LHCN-M2 (cell line): ENCODE data around the gene KLC4. TPM values are rescaled to one million over a fixed set of nuclear protein-coding genes. Genes with fewer than 3 reads are reported as not detected.
"Not testable (repeated sequence)": the region's sequence is repeated elsewhere in the genome, so short reads cannot be mapped to it uniquely, and the experiment has no call there.

ENCODE experiments used
- DNase-seq: peaks from one replicate; pipeline ENCODE4 v3.0.0-alpha.2; 2012; ENCODE audit warnings: low read depth
- total RNA-seq: library from RNA; depleted of rRNA; stranded (reverse); fragments of >200 nt; gene quantifications from 2 replicates; pipeline ENCODE4 v1.2.3, GENCODE V29; 2014

The KLC4 gene
- total RNA-seq, 1 experiment from 2014 or later: 11.2 TPM

DNA sequence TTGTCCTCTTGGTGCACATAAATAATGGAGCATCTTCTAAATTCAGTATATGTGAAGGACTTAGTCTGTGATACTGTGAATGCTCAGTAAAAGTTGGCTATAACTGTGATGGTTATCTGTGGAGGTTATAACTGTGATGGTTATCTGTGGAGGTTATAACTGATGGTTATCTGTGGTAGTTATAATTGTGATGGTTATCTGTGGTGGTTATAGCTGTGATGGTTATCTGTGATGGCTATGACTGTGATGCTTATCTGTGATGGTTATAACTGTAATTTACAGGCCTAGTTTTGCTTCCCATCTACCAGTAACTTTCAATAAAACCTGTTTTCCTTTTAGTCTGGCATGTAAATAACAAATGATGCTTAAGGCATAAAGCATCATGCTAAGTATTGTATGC, 33.2 kb downstream of the KLC4 start:
- no peak for DNase-seq

DNA sequence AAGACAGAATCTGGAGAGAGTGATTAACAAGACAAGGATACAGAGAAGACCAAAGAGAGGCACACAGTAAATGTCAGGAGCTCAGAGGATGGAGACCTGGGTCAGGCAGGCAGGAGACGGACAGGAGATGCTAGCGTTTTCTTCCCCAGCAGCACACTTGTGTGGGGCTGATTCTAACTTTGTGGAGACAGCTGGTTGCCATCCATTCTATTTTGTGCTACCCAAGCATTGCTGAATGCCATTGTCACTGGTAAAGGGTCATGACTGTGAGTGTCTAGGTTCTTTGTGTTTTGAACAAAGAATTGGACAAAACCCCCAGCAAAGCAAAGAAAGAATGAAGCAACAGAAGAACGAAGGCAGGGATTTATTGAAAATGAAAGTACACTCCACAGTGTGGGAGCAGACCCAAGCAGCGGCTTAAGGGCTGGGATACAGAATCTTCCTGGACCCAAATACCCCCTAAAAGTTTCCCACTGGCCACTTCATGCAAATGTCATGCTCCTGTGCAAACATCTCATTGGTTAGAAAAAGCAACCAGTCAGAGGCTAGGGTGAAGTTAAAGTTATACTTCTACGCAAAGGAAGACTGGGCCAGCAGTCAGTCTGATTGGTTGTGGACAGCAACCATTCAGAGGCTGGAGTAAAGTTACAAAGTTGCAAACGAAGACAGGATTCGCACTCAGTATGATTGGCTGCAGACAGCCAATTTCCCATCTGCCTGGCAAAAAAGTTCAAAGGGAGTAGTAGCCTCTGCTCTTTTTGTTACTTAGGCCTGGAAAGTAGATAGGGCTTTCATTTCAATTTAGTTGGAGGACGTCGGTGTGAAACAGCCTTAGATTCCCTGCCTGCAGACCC, 34.2 kb downstream of the KLC4 start:
- DNase-seq: peak; percentile 93

DNA sequence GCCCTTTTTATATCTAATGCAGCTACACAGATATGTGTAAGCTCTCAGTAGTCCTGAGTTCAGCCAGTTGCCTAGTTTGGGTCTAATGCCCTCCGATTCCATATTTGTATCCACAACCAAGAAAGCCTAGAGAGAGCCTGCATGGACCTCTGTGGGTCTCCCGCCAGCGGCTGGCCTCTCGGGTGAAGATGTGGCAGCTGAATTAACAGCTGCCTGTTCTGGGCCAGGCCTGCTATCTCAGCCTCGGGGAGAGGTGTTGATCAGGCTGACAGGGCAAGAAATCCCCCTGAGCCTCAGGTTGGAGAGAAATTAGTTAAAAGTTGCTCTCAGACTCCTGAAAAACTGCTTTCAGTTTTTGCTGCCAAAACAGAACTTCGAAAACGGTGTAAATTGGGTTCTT, 36.5 kb downstream of the KLC4 start:
- peak; percentile 46 for DNase-seq

DNA sequence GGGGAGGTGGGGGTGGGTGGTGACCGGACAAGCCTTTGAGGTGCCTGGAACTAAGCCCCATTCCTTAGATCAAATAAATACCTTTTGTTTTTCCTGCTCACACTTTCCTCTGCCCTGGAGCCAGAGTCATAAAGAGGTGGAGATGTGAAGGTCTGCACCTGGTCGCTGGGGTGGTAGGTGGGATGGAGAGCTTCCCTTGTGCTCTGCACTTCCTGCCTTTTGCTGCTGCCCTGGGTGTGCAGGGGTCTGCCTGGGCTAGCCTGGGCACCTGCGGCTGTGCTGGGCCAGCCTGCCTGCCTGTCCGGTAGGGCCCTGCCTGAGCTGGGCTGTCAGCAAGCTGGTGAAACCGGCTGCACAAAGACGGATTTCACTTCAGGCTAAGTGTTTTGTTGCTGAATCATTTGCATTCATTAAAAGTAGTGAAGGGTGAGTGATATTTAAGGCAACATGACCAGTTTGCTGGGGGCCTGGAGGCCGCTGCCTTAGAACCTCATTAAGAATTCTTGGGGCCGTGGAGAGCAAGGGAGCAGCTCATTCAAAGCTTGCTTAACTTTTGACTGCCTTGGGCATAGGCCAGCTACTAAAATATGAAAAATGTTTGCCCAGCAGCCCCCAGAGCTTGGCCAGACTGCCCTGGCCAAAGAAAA, 37.1 kb downstream of the KLC4 start:
- peak; percentile 71 for DNase-seq

GRCh38 chr6:43097098-43097489, 37.7 kb downstream of the KLC4 start:
- no peak for DNase-seq

- no peak for DNase-seq
Measured at GRCh38 chr6:43097502-43097901, 38.1 kb downstream of the KLC4 start.

GRCh38 chr6:43101497-43101896, 42.1 kb downstream of the KLC4 start:
- no peak for DNase-seq

GRCh38 chr6:43103253-43103876, 43.9 kb downstream of the KLC4 start:
- DNase-seq: no peak

- no peak for DNase-seq
Measured at GRCh38 chr6:43105538-43106222, 46.2 kb downstream of the KLC4 start.

- DNase-seq: no peak
Measured at GRCh38 chr6:43107344-43108062, 48.1 kb downstream of the KLC4 start.

DNA sequence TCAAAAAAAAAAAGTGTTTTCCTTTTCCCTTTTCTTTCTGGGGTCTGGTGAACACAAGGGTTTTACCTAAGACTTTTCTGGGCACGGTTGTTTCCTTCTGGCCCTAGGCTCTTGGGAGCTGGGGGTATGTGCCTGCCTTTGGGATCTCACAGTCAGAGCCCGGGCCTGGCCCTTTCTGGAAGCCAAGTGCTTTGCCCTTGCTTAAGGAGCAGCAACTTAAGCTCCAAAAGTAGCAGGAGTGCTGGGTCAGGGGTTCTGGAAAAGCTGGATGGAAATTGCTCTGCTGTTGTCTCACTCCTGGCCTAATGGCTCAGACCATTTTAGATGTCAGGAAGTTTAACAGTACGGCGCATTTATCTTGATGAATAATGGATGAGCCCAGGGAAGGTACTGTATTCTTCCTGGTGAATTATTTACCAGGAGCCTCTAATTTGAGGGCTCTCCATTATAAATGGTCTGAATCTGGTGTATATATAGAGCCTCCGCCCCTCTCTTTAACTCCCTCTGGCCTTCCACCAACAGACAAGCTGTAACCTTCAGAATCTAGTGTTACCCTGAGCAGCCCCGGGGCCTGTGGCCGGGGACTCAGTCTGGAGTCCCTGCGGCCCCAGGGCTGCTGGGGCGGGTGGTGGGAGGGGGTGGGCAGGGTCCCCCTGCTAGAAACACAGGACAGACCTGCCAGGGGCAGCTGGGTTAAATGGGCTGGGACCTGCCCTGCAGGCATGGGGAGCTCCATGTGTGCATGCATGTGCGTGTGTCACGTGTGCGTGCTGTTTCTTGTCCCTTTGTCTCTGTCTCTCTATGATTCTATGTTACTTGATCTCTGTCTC, 54.2 kb downstream of the KLC4 start:
- no peak for DNase-seq

DNA sequence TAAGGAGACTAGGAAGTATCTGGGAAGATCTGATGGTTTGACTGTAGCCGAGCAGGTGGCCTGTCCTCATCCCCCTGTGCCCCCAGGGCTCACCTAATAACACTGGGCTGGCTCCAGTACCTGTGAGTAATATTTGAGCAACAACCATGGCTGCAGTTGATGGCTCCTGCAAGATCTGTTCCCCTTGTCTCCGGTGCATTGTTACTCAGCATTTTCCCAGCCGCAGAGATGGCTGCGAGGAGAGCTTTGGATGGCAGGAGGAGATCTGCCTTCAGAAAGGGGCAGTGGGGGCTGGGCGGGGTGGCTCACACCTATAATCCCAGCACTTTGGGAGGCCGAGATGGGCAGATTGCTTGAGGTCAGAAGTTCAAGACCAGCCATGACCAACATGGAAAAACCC, 55.9 kb downstream of the KLC4 start:
- DNase-seq: no peak

- DNase-seq: not testable (repeated sequence)
Measured at GRCh38 chr6:43117466-43117865, 58.0 kb downstream of the KLC4 start.

- no peak for DNase-seq
Measured at GRCh38 chr6:43119482-43119881, 60.1 kb downstream of the KLC4 start.

- no peak for DNase-seq
Measured at GRCh38 chr6:43120101-43120763, 60.8 kb downstream of the KLC4 start.

- peak; percentile 98 for DNase-seq
Measured at GRCh38 chr6:43120944-43121913, 61.8 kb downstream of the KLC4 start.

- DNase-seq: no peak
Measured at GRCh38 chr6:43122146-43122545, 62.7 kb downstream of the KLC4 start.

DNA sequence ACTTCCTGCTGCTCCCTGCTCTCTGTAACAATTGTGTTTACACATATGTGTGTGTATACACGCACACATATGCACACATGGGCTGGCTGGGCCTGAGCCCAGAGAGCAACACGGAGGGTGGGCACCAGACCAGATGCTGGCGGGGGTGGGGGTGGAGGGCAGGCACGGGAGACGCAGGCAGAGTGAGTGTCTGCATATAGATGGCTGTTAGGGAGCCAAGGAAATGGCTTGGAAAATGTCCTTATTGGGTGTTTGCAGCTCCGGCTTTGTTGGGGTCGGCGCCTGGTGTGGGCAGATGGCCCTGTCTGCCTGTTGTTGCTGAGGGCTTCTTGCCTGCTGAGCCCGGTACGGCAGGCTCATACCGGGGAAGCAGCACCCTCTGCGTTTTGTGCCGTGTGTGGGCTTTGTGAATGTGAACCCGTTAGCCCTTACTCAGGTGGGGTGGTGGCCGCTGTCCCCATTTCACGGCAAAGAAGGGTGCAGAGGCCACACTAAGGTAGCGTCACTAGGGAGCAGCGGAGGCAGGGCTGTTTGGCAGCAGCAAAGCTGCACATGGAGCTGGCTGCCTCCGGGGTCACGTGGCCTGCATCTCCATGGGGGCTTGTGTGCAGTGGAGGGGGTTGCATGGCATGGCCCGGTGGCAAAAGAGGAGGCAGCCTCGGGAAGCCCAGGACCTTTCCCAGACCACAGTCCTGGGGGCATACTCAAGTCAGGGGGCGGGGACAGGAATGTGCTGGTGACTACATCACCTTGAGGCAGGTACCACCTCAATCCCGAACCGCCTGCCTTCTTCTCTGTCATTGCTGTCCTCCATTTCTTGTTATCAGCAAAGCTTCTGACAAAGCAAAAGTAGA, 64.3 kb downstream of the KLC4 start:
- DNase-seq: no peak
